GM12878 (cell line): ENCODE measurements around the gene PLEKHA5. TPM values are rescaled to one million over a fixed set of nuclear protein-coding genes. Genes with fewer than 3 reads are reported as not detected.

Experiments
- ATAC-seq: fragments of 200-7000 bp; cut with Tn5 transposase; 3 replicates; pipeline ENCODE4 v1.9.1; 2020; ENCODE audit warnings: mild to moderate bottlenecking, moderate library complexity
- BruUV-seq: library from RNA; stranded (reverse); fragments of 400-500 nt; replicated peaks from 2 replicates; lab custom pipeline; 2021; lab: Mats Ljungman, UMichigan
- CTCF ChIA-PET: fragments of 300-600 bp; sonication (Branson Sonifier 250); formaldehyde crosslinking; extraction: SDS; loops from one replicate; lab custom pipeline; 2021; ENCODE audit warnings: inconsistent platforms; lab: Yijun Ruan, JAX
- POLR2A ChIA-PET: fragments of 350-600 bp; formaldehyde crosslinking; extraction: SDS; loops from one replicate; lab custom pipeline; 2021; ENCODE audit warnings: inconsistent platforms; lab: Charles Lee
- RAD21 ChIA-PET: fragments of 300-600 bp; sonication (Branson Sonifier 250); formaldehyde crosslinking; loops from one replicate; lab custom pipeline; 2023; ENCODE audit warnings: antibody characterized with exemption; ENCODE audit not compliant: unreplicated experiment; lab: Charles Lee
- SMC1A ChIA-PET: fragments of 300-600 bp; sonication (Branson Sonifier 250); formaldehyde crosslinking; loops from one replicate; lab custom pipeline; 2023; ENCODE audit not compliant: unreplicated experiment, uncharacterized antibody; lab: Charles Lee
- DNase-seq: peaks from one replicate; pipeline ENCODE4 v3.0.0-alpha.2; 2011; ENCODE audit warnings: low read depth, low spot score
- FAIRE-seq: peaks from 3 replicates; lab custom pipeline; 2011; peaks lifted over from hg19 to GRCh38; lab: Jason Lieb, UNC
- H2AFZ ChIP-seq: 2 replicates; pipeline ENCODE4 v1.6.0; 2011; ENCODE audit warnings: low read depth, low read length, control low read depth; ENCODE audit not compliant: control insufficient read depth
- H3K27ac ChIP-seq: 2 replicates; pipeline ENCODE4 v1.5.1; 2011; ENCODE audit warnings: control low read depth; ENCODE audit not compliant: control insufficient read depth, insufficient read depth
- H3K27me3 ChIP-seq, 2 experiments: replicated peaks in 1 of 2; 2 replicates each; pipeline versions ENCODE4 v1.6.0 to v1.6.1; 2011; ENCODE audit warnings: low read length in 1 of 2; ENCODE audit not compliant: control insufficient read depth in 2 of 2, insufficient read depth in 2 of 2
- H3K36me3 ChIP-seq, 2 experiments: 2 replicates each; pipeline ENCODE4 v1.5.1; 2011; ENCODE audit warnings: low read length in 1 of 2; ENCODE audit not compliant: control insufficient read depth in 2 of 2, insufficient read depth in 2 of 2
- H3K4me1 ChIP-seq: 2 replicates; pipeline ENCODE4 v1.6.1; 2011; ENCODE audit warnings: mild to moderate bottlenecking, low read length, moderate library complexity, mixed read lengths; ENCODE audit not compliant: control insufficient read depth, insufficient read depth
- H3K4me2 ChIP-seq: 2 replicates; pipeline ENCODE4 v1.6.0; 2011; ENCODE audit warnings: control low read depth; ENCODE audit not compliant: control insufficient read depth, insufficient read depth
- H3K4me3 ChIP-seq: fragments of 200-600 bp; sonication (generic); 2 replicates; pipeline ENCODE4 v1.5.1; 2016
- H3K79me2 ChIP-seq: 2 replicates; pipeline ENCODE4 v1.6.0; 2011; ENCODE audit warnings: low read length; ENCODE audit not compliant: control insufficient read depth, insufficient read depth
- H3K9ac ChIP-seq: 2 replicates; pipeline ENCODE4 v1.8.0; 2011; ENCODE audit warnings: low read length, control low read depth, mixed read lengths; ENCODE audit not compliant: control insufficient read depth, insufficient read depth
- H3K9me3 ChIP-seq: replicated peaks from 3 replicates; pipeline ENCODE4 v1.5.1; 2011; ENCODE audit warnings: mild to moderate bottlenecking, low read length; ENCODE audit not compliant: control insufficient read depth, insufficient read depth
- H4K20me1 ChIP-seq: 2 replicates; pipeline ENCODE4 v1.6.0; 2011; ENCODE audit not compliant: control insufficient read depth, insufficient read depth
- IKZF2 ChIP-seq, 2 experiments: fragments of 450-650 bp; IDR thresholded peaks; 2 replicates each; pipeline ENCODE4 v1.6.1; 2017; ENCODE audit warnings: mild to moderate bottlenecking in 2 of 2, moderate library complexity in 2 of 2
- MEF2B ChIP-seq: fragments of 450-650 bp; IDR thresholded peaks from 2 replicates; pipeline ENCODE4 v1.6.1; 2018; ENCODE audit warnings: mild to moderate bottlenecking, moderate library complexity; ENCODE audit not compliant: partially characterized antibody, poor library complexity, severe bottlenecking
- PAX5 ChIP-seq: IDR thresholded peaks from 2 replicates; pipeline ENCODE4 v1.6.1; 2011; ENCODE audit warnings: low read depth, low read length, borderline replicate concordance
- PAX8 ChIP-seq: fragments of 450-650 bp; IDR thresholded peaks from 2 replicates; pipeline ENCODE4 v1.6.1; 2017; ENCODE audit warnings: mild to moderate bottlenecking, moderate library complexity
- POLR2AphosphoS5 ChIP-seq: IDR thresholded peaks from 2 replicates; pipeline ENCODE4 v1.6.1; 2011; ENCODE audit warnings: mild to moderate bottlenecking, low read length, inconsistent platforms
- POU2F2 ChIP-seq: IDR thresholded peaks from 3 replicates; pipeline ENCODE4 v1.6.1; 2011; ENCODE audit warnings: low read depth, mild to moderate bottlenecking, low read length, borderline replicate concordance
- RAD51 ChIP-seq: fragments of 450-650 bp; IDR thresholded peaks from 2 replicates; pipeline ENCODE4 v1.6.1; 2016; ENCODE audit warnings: moderate library complexity, mild to moderate bottlenecking, inconsistent platforms
- RCOR1 ChIP-seq: conservative IDR thresholded peaks from 2 replicates; pipeline ENCODE4 v1.6.1; 2012; ENCODE audit warnings: low read depth, low read length, improper control_type of control experiment
- SIX5 ChIP-seq: IDR thresholded peaks from 2 replicates; pipeline ENCODE4 v1.6.1; 2011; ENCODE audit warnings: mild to moderate bottlenecking, low read depth, low read length, moderate library complexity; ENCODE audit not compliant: severe bottlenecking
- SKIL ChIP-seq: fragments of 450-650 bp; IDR thresholded peaks from 2 replicates; pipeline ENCODE4 v1.6.1; 2017; ENCODE audit warnings: mild to moderate bottlenecking, low read depth, inconsistent platforms; ENCODE audit not compliant: poor library complexity, severe bottlenecking
- SRF ChIP-seq, 2 experiments: IDR thresholded peaks; 2 replicates each; pipeline ENCODE4 v1.6.1; 2011; ENCODE audit warnings: low read depth in 2 of 2, low read length in 2 of 2, mild to moderate bottlenecking in 1 of 2, moderate library complexity in 1 of 2
- STAT3 ChIP-seq: IDR thresholded peaks from 2 replicates; pipeline ENCODE4 v1.6.1; 2011; ENCODE audit warnings: low read depth, low read length, improper control_type of control experiment
- TARDBP ChIP-seq: IDR thresholded peaks from 2 replicates; pipeline ENCODE4 v1.6.1; 2016; ENCODE audit warnings: borderline replicate concordance
- WGBS: methylation state at CpG from one replicate; pipeline ENCODE4 v1.1.6; 2016; ENCODE audit warnings: low lambda C conversion rate; ENCODE audit not compliant: insufficient replicate concordance, insufficient coverage; ENCODE audit errors: missing lambda C conversion rate; 5-methylcytosine and 5-hydroxymethylcytosine counted together
- in situ Hi-C: fragments of 300-500 bp; cut with MboI; formaldehyde crosslinking; loops from 9 replicates; pipeline ENCODE4 v1.14.3; 2018; ENCODE audit warnings: mixed read lengths
- intact Hi-C: fragments of 100-400 bp; cut with micrococcal nuclease; formaldehyde crosslinking; loops from one replicate; pipeline ENCODE4 v1.14.2; 2022; ENCODE audit not compliant: unreplicated experiment
- polyA plus RNA-seq, 11 experiments: library from polyadenylated mRNA; depleted of rRNA in 4 of 11; unstranded in 6 of 11; stranded (reverse) in 5 of 11; fragments of >200 nt; fragmentation: Nextera tagmentation in 4 of 11; fragmentation: Illumina TruSeq in 1 of 11; extraction: Ambion mirVana in 4 of 11; extraction: Trizol in 1 of 11; gene quantifications; 1 replicate in 1 of 11; 2 replicates in 10 of 11; pipeline versions ENCODE4 v1.2.1 to v1.2.3, GENCODE V29; 2011 to 2016; ENCODE audit warnings: inconsistent platforms in 2 of 11, missing spikeins in 2 of 11, low read depth in 1 of 11
- total RNA-seq, 4 experiments: library from RNA; depleted of rRNA in 3 of 4; stranded (reverse); fragments of >200 nt in 3 of 4; fragmentation: Illumina TruSeq in 1 of 4; extraction: Trizol in 1 of 4; gene quantifications; 2 replicates each; pipeline versions ENCODE4 v1.2.1 to v1.2.3, GENCODE V29; 2013 to 2021
- TF ChIP-seq, protein P1 (sequence below): IDR thresholded peaks from 2 replicates; pipeline ENCODE4 v1.6.1; 2011; ENCODE audit warnings: low read depth, low read length, improper control_type of control experiment, borderline replicate concordance

PLEKHA5 gene
- total and polyA plus RNA-seq, 10 of the 15 experiments (the other 5 are each of a cell fraction or from before 2014, with no cell fraction given): 0.09 to 0.33 (median 0.18) TPM; not detected in 3

DNA sequence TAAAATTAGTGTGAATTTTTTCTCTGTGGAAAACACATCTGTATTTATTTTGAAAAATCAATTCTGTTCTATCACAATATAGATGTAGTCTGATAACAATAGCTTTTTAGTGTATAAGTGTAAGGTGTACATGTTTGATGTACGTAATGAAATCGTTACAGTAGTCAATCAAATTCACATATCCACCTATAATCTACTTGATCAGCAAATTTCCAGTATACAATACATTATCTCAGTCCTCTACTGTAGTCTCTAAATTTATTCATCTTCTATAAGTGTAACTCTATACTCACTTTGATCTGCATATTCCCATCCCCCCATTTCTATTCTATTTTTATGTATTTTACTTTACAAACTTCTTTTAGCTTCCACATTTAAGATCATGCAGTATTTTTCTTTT is 13.0 kb downstream of the PLEKHA5 start (continued):
- TF ChIP-seq PAX5 (no peak), MEF2B (no peak), TARDBP (no peak), SIX5 (no peak)
- TF ChIP-seq, protein P1, sequence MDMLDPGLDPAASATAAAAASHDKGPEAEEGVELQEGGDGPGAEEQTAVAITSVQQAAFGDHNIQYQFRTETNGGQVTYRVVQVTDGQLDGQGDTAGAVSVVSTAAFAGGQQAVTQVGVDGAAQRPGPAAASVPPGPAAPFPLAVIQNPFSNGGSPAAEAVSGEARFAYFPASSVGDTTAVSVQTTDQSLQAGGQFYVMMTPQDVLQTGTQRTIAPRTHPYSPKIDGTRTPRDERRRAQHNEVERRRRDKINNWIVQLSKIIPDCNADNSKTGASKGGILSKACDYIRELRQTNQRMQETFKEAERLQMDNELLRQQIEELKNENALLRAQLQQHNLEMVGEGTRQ: no peak

DNA sequence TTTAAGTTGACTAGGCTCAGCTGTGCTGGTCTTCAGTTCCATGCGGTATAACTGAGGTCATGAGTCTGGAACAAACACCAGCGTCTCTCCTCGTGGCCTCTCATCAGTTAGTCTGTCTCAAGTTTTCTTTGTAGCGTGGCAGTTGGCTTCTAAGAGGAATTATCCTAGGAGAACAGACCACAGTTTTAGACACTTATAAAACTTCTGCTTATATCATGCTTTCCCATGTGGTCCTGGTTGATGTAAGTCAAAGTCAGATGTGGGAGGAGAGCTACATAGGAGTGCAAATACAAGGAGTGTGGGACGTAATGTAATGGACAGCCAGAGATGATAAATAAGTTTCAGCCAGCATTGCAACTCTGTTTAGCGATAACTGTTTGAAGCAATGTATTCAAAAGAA is 14.8 kb downstream of the PLEKHA5 start:
- no peak overlapping the region for H3K27ac ChIP-seq
- SMC1A ChIA-PET: no interaction called here
- no peaks in the 10 kb centered on the region for H3K36me3 ChIP-seq
- 39% methylated on average over 6 of the region's 6 CpGs for WGBS
- no peaks in the 10 kb centered on the region for H3K27me3 ChIP-seq
- no peaks in the 10 kb centered on the region for H4K20me1 ChIP-seq
- POLR2A ChIA-PET: no interaction called here
- DNase-seq (no peak), ATAC-seq (no peak), FAIRE-seq (no peak)
- in situ Hi-C loops: no loop called here
- TF ChIP-seq SKIL: no peak
- TF ChIP-seq RCOR1: no peak
- TF ChIP-seq POU2F2: no peak
- TF ChIP-seq IKZF2 (IDR thresholded peaks at IDR 0.05): no peak
- TF ChIP-seq STAT3: no peak
- TF ChIP-seq PAX8: no peak
- no peak for TF ChIP-seq SRF (IDR thresholded peaks at IDR 0.05; ENCODE audit: low read depth in 2 of 2, low read length in 2 of 2)
- TF ChIP-seq POLR2AphosphoS5: no peak
- no peak for TF ChIP-seq RAD51
- no peak overlapping the region for H3K4me2 ChIP-seq
- H3K9ac ChIP-seq: no peak overlapping the region
- RAD21 ChIA-PET: no interaction called here
- BruUV-seq: no TSS peak
- no peaks in the 10 kb centered on the region for H3K79me2 ChIP-seq
- intact Hi-C loops: no loop called here
- CTCF ChIA-PET: no interaction called here
- H2AFZ ChIP-seq: no peak overlapping the region
- H3K9me3 ChIP-seq: no peaks in the 10 kb centered on the region
- H3K4me1 ChIP-seq: no peaks in the 10 kb centered on the region
- no peak overlapping the region for H3K4me3 ChIP-seq
